ENCODE measurements around the gene STRN. TPM values are rescaled to one million over a fixed set of nuclear protein-coding genes. Genes with fewer than 3 reads are reported as not detected.

STRN gene
- total and polyA plus RNA-seq, 2 donors (not counting 1 experiment from before 2014, with no cell fraction given), result 13.7 to 19.9 TPM

GRCh38 chr2:36881816-36882215, 84.5 kb downstream of the STRN start:
- H3K79me2 ChIP-seq (ENCODE audit: control insufficient read depth, insufficient read depth, low read length), result no peaks in the 10 kb centered on the region
- H3K4me3 ChIP-seq (replicated peaks in 1 of 4; ENCODE audit: control extremely low read depth in 1 of 4, insufficient read depth in 1 of 4, low read depth in 3 of 4, low read length in 4 of 4), result no peak overlapping the region
- no peak overlapping the region for H3K4me2 ChIP-seq (ENCODE audit: extremely low read depth, insufficient read depth, low read length)
- H2AFZ ChIP-seq (ENCODE audit: low read length), result no peak overlapping the region
- no peak overlapping the region for H3K9ac ChIP-seq (ENCODE audit: insufficient read depth, low read length)
- DNase-seq (ENCODE audit: low read depth in 2 of 2), result no peak
- H3K9me3 ChIP-seq (ENCODE audit: control insufficient read depth, insufficient read depth, low read depth, low read length), result no peaks in the 10 kb centered on the region
- TF ChIP-seq, protein P1, sequence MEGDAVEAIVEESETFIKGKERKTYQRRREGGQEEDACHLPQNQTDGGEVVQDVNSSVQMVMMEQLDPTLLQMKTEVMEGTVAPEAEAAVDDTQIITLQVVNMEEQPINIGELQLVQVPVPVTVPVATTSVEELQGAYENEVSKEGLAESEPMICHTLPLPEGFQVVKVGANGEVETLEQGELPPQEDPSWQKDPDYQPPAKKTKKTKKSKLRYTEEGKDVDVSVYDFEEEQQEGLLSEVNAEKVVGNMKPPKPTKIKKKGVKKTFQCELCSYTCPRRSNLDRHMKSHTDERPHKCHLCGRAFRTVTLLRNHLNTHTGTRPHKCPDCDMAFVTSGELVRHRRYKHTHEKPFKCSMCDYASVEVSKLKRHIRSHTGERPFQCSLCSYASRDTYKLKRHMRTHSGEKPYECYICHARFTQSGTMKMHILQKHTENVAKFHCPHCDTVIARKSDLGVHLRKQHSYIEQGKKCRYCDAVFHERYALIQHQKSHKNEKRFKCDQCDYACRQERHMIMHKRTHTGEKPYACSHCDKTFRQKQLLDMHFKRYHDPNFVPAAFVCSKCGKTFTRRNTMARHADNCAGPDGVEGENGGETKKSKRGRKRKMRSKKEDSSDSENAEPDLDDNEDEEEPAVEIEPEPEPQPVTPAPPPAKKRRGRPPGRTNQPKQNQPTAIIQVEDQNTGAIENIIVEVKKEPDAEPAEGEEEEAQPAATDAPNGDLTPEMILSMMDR (conservative IDR thresholded peaks at IDR 0.05 in 1 of 2, IDR thresholded peaks at IDR 0.05 in 1 of 2; ENCODE audit: low read depth in 1 of 2, low read length in 2 of 2), result no peak
- TF ChIP-seq EZH2 (IDR thresholded peaks at IDR 0.05; ENCODE audit: low read length, missing control alignments), result no peak
- no peaks in the 10 kb centered on the region for H3K27me3 ChIP-seq (ENCODE audit: control insufficient read depth, insufficient read depth, low read length)
- peaks cover 2% of the 10 kb centered on the region for H3K36me3 ChIP-seq (ENCODE audit: control insufficient read depth, insufficient read depth, low read length)
- H3K4me1 ChIP-seq (ENCODE audit: control insufficient read depth, extremely low read depth, insufficient read depth, low read length), result no peaks in the 10 kb centered on the region
- no peak overlapping the region for H3K27ac ChIP-seq (ENCODE audit: insufficient read depth, low read length)
- H4K20me1 ChIP-seq (ENCODE audit: control insufficient read depth, extremely low read depth, insufficient read depth, low read length), result no peaks in the 10 kb centered on the region

GRCh38 chr2:36878429-36878828, 87.9 kb downstream of the STRN start:
- no peaks in the 10 kb centered on the region for H3K4me1 ChIP-seq (ENCODE audit: control insufficient read depth, extremely low read depth, insufficient read depth, low read length)
- H3K9ac ChIP-seq (ENCODE audit: insufficient read depth, low read length), result no peak overlapping the region
- no peak for DNase-seq (ENCODE audit: low read depth in 2 of 2)
- H3K4me2 ChIP-seq (ENCODE audit: extremely low read depth, insufficient read depth, low read length), result no peak overlapping the region
- H4K20me1 ChIP-seq (ENCODE audit: control insufficient read depth, extremely low read depth, insufficient read depth, low read length), result no peaks in the 10 kb centered on the region
- no peaks in the 10 kb centered on the region for H3K9me3 ChIP-seq (ENCODE audit: control insufficient read depth, insufficient read depth, low read depth, low read length)
- no peak overlapping the region for H2AFZ ChIP-seq (ENCODE audit: low read length)
- H3K27ac ChIP-seq (ENCODE audit: insufficient read depth, low read length), result no peak overlapping the region
- H3K27me3 ChIP-seq (ENCODE audit: control insufficient read depth, insufficient read depth, low read length), result no peaks in the 10 kb centered on the region
- TF ChIP-seq, protein P1 (conservative IDR thresholded peaks at IDR 0.05 in 1 of 2, IDR thresholded peaks at IDR 0.05 in 1 of 2; ENCODE audit: low read depth in 1 of 2, low read length in 2 of 2), result no peak
- no peak for TF ChIP-seq EZH2 (IDR thresholded peaks at IDR 0.05; ENCODE audit: low read length, missing control alignments)
- no peak overlapping the region for H3K4me3 ChIP-seq (replicated peaks in 1 of 4; ENCODE audit: control extremely low read depth in 1 of 4, insufficient read depth in 1 of 4, low read depth in 3 of 4, low read length in 4 of 4)
- H3K79me2 ChIP-seq (ENCODE audit: control insufficient read depth, insufficient read depth, low read length), result no peaks in the 10 kb centered on the region
- H3K36me3 ChIP-seq (ENCODE audit: control insufficient read depth, insufficient read depth, low read length), result peaks cover 2% of the 10 kb centered on the region

DNA sequence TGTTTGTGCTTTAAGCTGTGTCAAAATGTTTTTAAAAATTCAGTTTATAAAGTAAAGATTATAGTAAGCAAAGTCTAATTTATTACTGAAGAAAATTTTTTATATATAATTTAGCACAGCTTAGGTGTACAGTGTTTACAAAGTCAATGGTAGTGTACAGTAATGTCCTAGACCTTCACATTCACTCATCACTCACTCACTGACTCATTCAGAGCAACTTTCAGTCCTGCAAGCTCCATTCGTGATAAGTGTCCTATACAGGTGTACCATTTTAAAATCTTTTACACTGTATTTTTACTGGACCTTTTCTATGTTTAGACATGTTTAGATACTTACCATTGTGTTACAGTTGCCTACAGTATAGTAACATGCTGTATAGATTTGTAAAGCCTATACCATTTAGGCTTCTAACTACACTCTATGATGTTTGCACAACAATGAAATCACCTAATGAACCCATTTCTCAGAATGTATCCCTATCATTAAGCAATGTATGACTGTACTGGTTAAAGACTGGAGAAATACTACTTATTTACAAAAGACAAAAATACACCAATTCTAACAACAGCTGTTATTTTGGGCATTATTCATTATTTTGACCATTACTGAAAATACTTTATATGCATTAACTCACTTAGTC, 95.1 kb downstream of the STRN start:
- Histone ChIP-seq H3K4me3 (replicated peaks in 1 of 4; ENCODE audit: control extremely low read depth in 1 of 4, insufficient read depth in 1 of 4, low read depth in 3 of 4, low read length in 4 of 4) (no peak overlapping the region), H2AFZ (ENCODE audit: low read length) (no peak overlapping the region), H3K27me3 (ENCODE audit: control insufficient read depth, insufficient read depth, low read length) (no peaks in the 10 kb centered on the region), H3K9me3 (ENCODE audit: control insufficient read depth, insufficient read depth, low read depth, low read length) (no peaks in the 10 kb centered on the region), H3K4me2 (ENCODE audit: extremely low read depth, insufficient read depth, low read length) (no peak overlapping the region), H3K4me1 (ENCODE audit: control insufficient read depth, extremely low read depth, insufficient read depth, low read length) (no peaks in the 10 kb centered on the region), H3K36me3 (ENCODE audit: control insufficient read depth, insufficient read depth, low read length) (peaks cover 2% of the 10 kb centered on the region), H3K79me2 (ENCODE audit: control insufficient read depth, insufficient read depth, low read length) (no peaks in the 10 kb centered on the region), H3K9ac (ENCODE audit: insufficient read depth, low read length) (no peak overlapping the region), H4K20me1 (ENCODE audit: control insufficient read depth, extremely low read depth, insufficient read depth, low read length) (no peaks in the 10 kb centered on the region), H3K27ac (ENCODE audit: insufficient read depth, low read length) (no peak overlapping the region)
- TF ChIP-seq, protein P1 (conservative IDR thresholded peaks at IDR 0.05 in 1 of 2, IDR thresholded peaks at IDR 0.05 in 1 of 2; ENCODE audit: low read depth in 1 of 2, low read length in 2 of 2), result no peak
- no peak for TF ChIP-seq EZH2 (IDR thresholded peaks at IDR 0.05; ENCODE audit: low read length, missing control alignments)
- no peak for DNase-seq (ENCODE audit: low read depth in 2 of 2)
